Suprapubic skin (tissue), 4 donors: ENCODE data around the gene DHCR7.

ENCODE experiments used
- CTCF ChIP-seq, 2 donors: fragments of 200-600 bp in 1 of 2; fragments of 450-650 bp in 1 of 2; sonication (generic) in 1 of 2; IDR thresholded peaks; one replicate each; pipeline ENCODE4 v1.5.1; 2016 to 2019; ENCODE audit warnings: antibody characterized with exemption in 2 of 2, mild to moderate bottlenecking in 1 of 2, moderate library complexity in 1 of 2
- EP300 ChIP-seq: sonication (generic); formaldehyde crosslinking; IDR thresholded peaks from one replicate; pipeline ENCODE4 v1.6.1; 2017; ENCODE audit warnings: antibody characterized with exemption
- POLR2A ChIP-seq, 2 donors: fragments of 450-650 bp; IDR thresholded peaks; one replicate each; pipeline ENCODE4 v1.6.1; 2017; ENCODE audit warnings: antibody characterized with exemption in 2 of 2, mild to moderate bottlenecking in 2 of 2, moderate library complexity in 2 of 2
- POLR2AphosphoS5 ChIP-seq, 3 donors: sonication (generic); formaldehyde crosslinking; IDR thresholded peaks; one replicate each; pipeline ENCODE4 v1.6.1; 2017; ENCODE audit warnings: antibody characterized with exemption in 3 of 3

- TF ChIP-seq POLR2A (IDR thresholded peaks at IDR 0.05) (no peak), CTCF (IDR thresholded peaks at IDR 0.05) (no peak), POLR2AphosphoS5 (IDR thresholded peaks at IDR 0.05) (no peak), EP300 (no peak)
Measured at GRCh38 chr11:71423181-71423790, 24.9 kb downstream of the DHCR7 start.
